ENCODE data around the gene SCN1A. TPM values are rescaled to one million over a fixed set of nuclear protein-coding genes. Genes with fewer than 3 reads are reported as not detected.

The SCN1A gene
- total and polyA plus RNA-seq, 4 donors: 34.9 to 119 (median 60.1) TPM

DNA sequence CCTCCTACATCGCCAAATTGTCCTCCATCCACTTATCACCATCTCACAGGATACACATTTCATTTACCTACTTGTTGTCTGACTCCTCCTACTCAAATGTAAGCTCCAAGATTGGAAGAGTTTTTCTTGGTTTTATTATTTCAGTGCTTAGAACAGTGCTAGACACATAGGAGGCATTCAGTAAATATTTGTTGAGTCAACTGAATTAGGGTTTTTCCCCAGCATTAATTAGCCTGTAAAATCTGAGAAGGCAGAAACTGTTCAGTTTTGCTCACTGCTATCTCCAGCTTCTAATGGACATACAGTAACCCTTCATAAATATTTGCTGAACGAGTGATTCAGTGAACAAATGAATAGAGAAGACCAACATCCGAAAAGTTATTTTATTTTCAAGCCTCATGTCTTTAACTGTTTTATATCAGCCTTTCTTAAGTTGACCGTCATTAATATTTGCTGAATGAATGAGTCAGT lies 175.0 kb downstream of the SCN1A start:
- DNase-seq (ENCODE audit: low read depth in 4 of 6, low spot score in 6 of 6): peak in 1 of 6 donors; percentile 32
- no peaks in the 10 kb centered on the region for H3K36me3 ChIP-seq (ENCODE audit: control insufficient read depth, insufficient read depth, low read length)
- H3K4me1 ChIP-seq (ENCODE audit: control insufficient read depth, insufficient read depth, low read length): peaks cover 4% of the 10 kb centered on the region
- no peaks in the 10 kb centered on the region for H3K9me3 ChIP-seq (ENCODE audit: control insufficient read depth, insufficient read depth, low read length)
- H3K27me3 ChIP-seq (ENCODE audit: control insufficient read depth, insufficient read depth, low read length): no peaks in the 10 kb centered on the region
- 50% methylated on average over 1 of the region's 4 CpGs for WGBS (ENCODE audit: insufficient coverage)
- H3K27ac ChIP-seq (ENCODE audit: low read depth, low read length): peak overlapping the region; percentile 88
- peak overlapping the region; percentile 79 for H3K4me3 ChIP-seq (ENCODE audit: low read depth, low read length)

DNA sequence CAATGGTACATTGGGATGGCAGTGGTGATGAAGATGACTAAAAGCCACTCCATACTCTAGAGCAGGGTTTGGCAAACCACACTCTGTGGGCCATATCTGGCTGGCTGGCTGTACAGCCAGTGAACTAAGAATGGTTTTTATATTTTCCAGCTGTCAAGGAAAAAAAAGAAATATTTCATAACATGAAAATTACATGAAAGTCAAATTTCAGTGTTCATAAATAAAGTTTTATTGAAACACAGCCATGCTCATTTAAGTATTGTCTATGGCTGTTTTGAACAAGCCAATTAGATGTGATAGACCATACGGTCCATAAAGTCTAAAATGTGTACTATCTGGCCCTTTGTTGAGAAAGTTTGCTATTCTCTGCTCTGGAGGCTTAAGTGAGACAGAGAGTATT lies 175.7 kb downstream of the SCN1A start:
- Histone ChIP-seq H3K4me3 (ENCODE audit: low read depth, low read length) (peak overlapping the region; percentile 1), H3K27me3 (ENCODE audit: control insufficient read depth, insufficient read depth, low read length) (no peaks in the 10 kb centered on the region), H3K4me1 (ENCODE audit: control insufficient read depth, insufficient read depth, low read length) (peaks cover 4% of the 10 kb centered on the region), H3K27ac (ENCODE audit: low read depth, low read length) (no peak overlapping the region), H3K36me3 (ENCODE audit: control insufficient read depth, insufficient read depth, low read length) (no peaks in the 10 kb centered on the region), H3K9me3 (ENCODE audit: control insufficient read depth, insufficient read depth, low read length) (no peaks in the 10 kb centered on the region)
- 0% methylated on average over 1 of the region's 1 CpG for WGBS (ENCODE audit: insufficient coverage)
- no peak for DNase-seq (ENCODE audit: low read depth in 4 of 6, low spot score in 6 of 6)

DNA sequence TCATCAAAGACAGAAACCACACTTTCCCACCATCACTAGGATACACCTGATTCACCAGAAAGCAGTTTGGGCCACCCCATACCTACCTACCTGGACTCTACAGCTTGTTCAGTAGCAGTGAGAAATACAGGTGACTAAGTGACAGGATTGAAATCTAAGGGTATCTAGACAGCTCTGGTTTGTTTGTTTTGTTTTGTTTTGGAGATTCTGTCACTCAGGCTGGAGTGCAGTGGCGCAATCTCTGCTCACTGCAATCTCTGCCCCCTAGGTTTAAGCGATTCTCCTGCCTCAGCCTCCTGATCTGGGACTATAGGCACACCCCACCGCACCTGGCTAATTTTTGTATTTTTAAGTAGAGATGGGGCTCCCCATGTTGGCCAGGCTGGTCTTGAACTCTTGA lies 177.4 kb downstream of the SCN1A start:
- Histone ChIP-seq H3K9me3 (ENCODE audit: control insufficient read depth, insufficient read depth, low read length) (no peaks in the 10 kb centered on the region), H3K4me1 (ENCODE audit: control insufficient read depth, insufficient read depth, low read length) (peaks cover 4% of the 10 kb centered on the region), H3K4me3 (ENCODE audit: low read depth, low read length) (no peak overlapping the region), H3K27ac (ENCODE audit: low read depth, low read length) (no peak overlapping the region), H3K36me3 (ENCODE audit: control insufficient read depth, insufficient read depth, low read length) (peaks cover 4% of the 10 kb centered on the region), H3K27me3 (ENCODE audit: control insufficient read depth, insufficient read depth, low read length) (no peaks in the 10 kb centered on the region)
- no peak for DNase-seq (ENCODE audit: low read depth in 4 of 6, low spot score in 6 of 6)
- WGBS (ENCODE audit: insufficient coverage): no CpG with 5 or more reads among the region's 3 CpGs

DNA sequence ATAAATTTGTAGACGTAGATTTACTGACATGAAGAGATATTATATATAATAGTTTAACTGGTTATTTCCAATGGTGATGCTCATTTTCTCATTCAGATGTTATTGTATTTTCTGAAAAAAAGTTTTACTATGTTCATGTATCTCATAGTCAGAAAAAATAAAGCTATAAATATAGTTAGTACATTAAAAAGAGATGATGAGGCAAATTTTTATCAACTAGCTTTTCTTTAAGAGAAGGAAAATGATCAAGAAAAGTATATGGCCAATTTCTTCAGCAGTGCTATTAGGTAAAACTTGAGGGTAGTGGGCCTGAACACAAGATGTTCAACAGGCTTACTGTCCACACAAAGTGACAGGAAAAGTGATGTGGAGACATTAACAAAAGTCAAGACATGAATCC lies 186.0 kb downstream of the SCN1A start:
- no CpG with 5 or more reads among the region's 1 CpG for WGBS (ENCODE audit: insufficient coverage)
- H3K4me1 ChIP-seq (ENCODE audit: control insufficient read depth, insufficient read depth, low read length): no peaks in the 10 kb centered on the region
- no peak overlapping the region for H3K4me3 ChIP-seq (ENCODE audit: low read depth, low read length)
- no peaks in the 10 kb centered on the region for H3K27me3 ChIP-seq (ENCODE audit: control insufficient read depth, insufficient read depth, low read length)
- no peak for DNase-seq (ENCODE audit: low read depth in 4 of 6, low spot score in 6 of 6)
- H3K27ac ChIP-seq (ENCODE audit: low read depth, low read length): no peak overlapping the region
- H3K36me3 ChIP-seq (ENCODE audit: control insufficient read depth, insufficient read depth, low read length): peaks cover 20% of the 10 kb centered on the region
- H3K9me3 ChIP-seq (ENCODE audit: control insufficient read depth, insufficient read depth, low read length): no peaks in the 10 kb centered on the region

DNA sequence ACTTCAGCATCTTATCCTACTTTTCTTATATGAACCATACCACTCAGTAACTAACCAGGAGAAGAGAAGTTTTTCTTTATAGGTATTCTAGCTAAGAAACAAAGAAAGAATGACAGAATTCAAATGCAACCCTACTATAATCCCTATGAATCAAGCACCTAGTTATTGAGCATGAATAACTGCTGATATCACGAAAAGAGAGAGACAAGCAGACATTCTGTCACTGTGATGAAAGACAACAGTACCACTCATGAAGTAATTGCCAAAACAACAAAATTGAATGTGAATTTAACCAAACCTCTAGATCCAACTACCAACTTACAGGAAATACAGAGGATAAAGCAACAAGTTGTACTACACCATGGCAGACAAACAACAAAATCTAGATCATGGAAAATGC lies 189.6 kb downstream of the SCN1A start:
- WGBS (ENCODE audit: insufficient coverage): no CpG with 5 or more reads among the region's 1 CpG

More for the DNA sequence above, 189.6 kb downstream of the SCN1A start:
- H3K27ac ChIP-seq (ENCODE audit: low read depth, low read length): no peak overlapping the region
- H3K4me3 ChIP-seq (ENCODE audit: low read depth, low read length): no peak overlapping the region
- no peaks in the 10 kb centered on the region for H3K9me3 ChIP-seq (ENCODE audit: control insufficient read depth, insufficient read depth, low read length)
- no peaks in the 10 kb centered on the region for H3K27me3 ChIP-seq (ENCODE audit: control insufficient read depth, insufficient read depth, low read length)
- peaks cover 15% of the 10 kb centered on the region for H3K36me3 ChIP-seq (ENCODE audit: control insufficient read depth, insufficient read depth, low read length)
- no peak for DNase-seq (ENCODE audit: low read depth in 4 of 6, low spot score in 6 of 6)
- H3K4me1 ChIP-seq (ENCODE audit: control insufficient read depth, insufficient read depth, low read length): no peaks in the 10 kb centered on the region

Small RNA genes lying within 50 kb of the gene (small RNA-seq; reads per million reads assigned to genes)
- gene RF00019 (ENCODE audit: low replicate concordance): not detected

Other genes with a start within 250 kb of the SCN1A start
- gene TTC21B, start 174.2 kb downstream of the SCN1A start, total RNA-seq: 10 to 100 TPM; 32.7 to 79.2 TPM
- gene TTC21B, start 174.2 kb downstream of the SCN1A start, polyA plus RNA-seq (ENCODE audit: insufficient read length in 2 of 2): 10 to 100 TPM; 21.3 to 24.7 TPM
- 10 to 100 TPM; 18.6 to 94.9 TPM for gene SCN9A, start 247.9 kb upstream of the SCN1A start, total RNA-seq
- 10 to 100 TPM; 17.6 to 17.9 TPM for gene SCN9A, start 247.9 kb upstream of the SCN1A start, polyA plus RNA-seq (ENCODE audit: insufficient read length in 2 of 2)